Spinal cord (tissue), 10 donors: ENCODE results near the gene CELA1. TPM values are rescaled to one million over a fixed set of nuclear protein-coding genes. Genes with fewer than 3 reads are reported as not detected.

Experiments
- DNase-seq, 6 donors: peaks; one replicate each; pipeline versions ENCODE4 v3.0.0 to v3.0.0-alpha.2; 2013 to 2015; ENCODE audit warnings: low spot score in 6 of 6, low read depth in 4 of 6
- H3K27ac ChIP-seq: one replicate; pipeline ENCODE4 v1.5.1; 2013; ENCODE audit warnings: low read depth, low read length, control low read depth
- H3K27me3 ChIP-seq: one replicate; pipeline ENCODE4 v1.6.1; 2013; ENCODE audit warnings: low read length; ENCODE audit not compliant: control insufficient read depth, insufficient read depth
- H3K36me3 ChIP-seq: one replicate; pipeline ENCODE4 v1.6.1; 2013; ENCODE audit warnings: low read length; ENCODE audit not compliant: control insufficient read depth, insufficient read depth
- H3K4me1 ChIP-seq: one replicate; pipeline ENCODE4 v1.6.1; 2013; ENCODE audit warnings: low read length; ENCODE audit not compliant: control insufficient read depth, insufficient read depth
- H3K4me3 ChIP-seq: one replicate; pipeline ENCODE4 v1.5.1; 2013; ENCODE audit warnings: low read depth, low read length, control low read depth
- H3K9me3 ChIP-seq: one replicate; pipeline ENCODE4 v1.6.1; 2013; ENCODE audit warnings: low read length; ENCODE audit not compliant: control insufficient read depth, insufficient read depth
- WGBS: methylation state at CpG from one replicate; pipeline ENCODE4 v1.1.5; 2013; ENCODE audit warnings: missing lambda C conversion rate; ENCODE audit not compliant: insufficient coverage; 5-methylcytosine and 5-hydroxymethylcytosine counted together
- long read RNA-seq, 4 donors: transcript quantifications; one replicate each; lab custom pipeline, GENCODE V29; 2026
- polyA plus RNA-seq, 2 donors: library from polyadenylated mRNA; unstranded; fragments of 120-200 nt; gene quantifications; one replicate each; pipeline ENCODE4 v1.2.1, GENCODE V29; 2013; ENCODE audit not compliant: insufficient read length in 2 of 2
- total RNA-seq, 2 donors: library from RNA; depleted of rRNA in 1 of 2; stranded (reverse); fragments of 120-200 nt in 1 of 2; fragments of >200 nt in 1 of 2; gene quantifications; one replicate each; pipeline versions ENCODE4 v1.2.3 to v1.2.4, GENCODE V29; 2013 to 2014
- donor health status: healthy.

CELA1 gene
- total RNA-seq (not detected), polyA plus RNA-seq (not detected)
- long read RNA-seq, donor 1: 0 reads
- long read RNA-seq, donor 2: 0 reads
- long read RNA-seq, donor 3: 0 reads
- long read RNA-seq, donor 4: 0 reads

GRCh38 chr12:51346581-51346980 lies at the start of gene CELA1:
TSS of gene CELA1 (minus strand) at chr12:51346679. CDS start at chr12:51346638, 41 bp downstream.
- 71% methylated on average over 2 of the region's 3 CpGs for WGBS
- no peaks in the 10 kb centered on the region for H3K36me3 ChIP-seq
- H3K9me3 ChIP-seq: no peaks in the 10 kb centered on the region
- H3K27ac ChIP-seq: no peak within 1 kb of the TSS
- H3K4me1 ChIP-seq: no peaks in the 10 kb centered on the region
- no peak for DNase-seq
- H3K27me3 ChIP-seq: no peaks in the 10 kb centered on the region
- no peak within 1 kb of the TSS for H3K4me3 ChIP-seq

- Histone ChIP-seq H3K4me1 (peaks cover 20% of the 10 kb centered on the region), H3K9me3 (no peaks in the 10 kb centered on the region), H3K4me3 (no peak overlapping the region), H3K27me3 (peaks cover 45% of the 10 kb centered on the region), H3K36me3 (no peaks in the 10 kb centered on the region), H3K27ac (no peak overlapping the region)
- DNase-seq: no peak
- no CpG with 5 or more reads among the region's 8 CpGs for WGBS
Observed at GRCh38 chr12:51395283-51396230, 49.1 kb upstream of the CELA1 start.

- Histone ChIP-seq H3K36me3 (no peaks in the 10 kb centered on the region), H3K27ac (no peak overlapping the region), H3K4me1 (peaks cover 20% of the 10 kb centered on the region), H3K9me3 (no peaks in the 10 kb centered on the region), H3K4me3 (no peak overlapping the region), H3K27me3 (peaks cover 51% of the 10 kb centered on the region)
- no peak for DNase-seq
- WGBS: 96% methylated on average over 12 of the region's 14 CpGs
Observed at GRCh38 chr12:51393676-51394545, 47.4 kb upstream of the CELA1 start.

GRCh38 chr12:51392556-51393237 lies 46.2 kb upstream of the CELA1 start:
- peaks cover 49% of the 10 kb centered on the region for H3K27me3 ChIP-seq
- 24% methylated on average over 16 of the region's 22 CpGs for WGBS
- peaks cover 26% of the 10 kb centered on the region for H3K4me1 ChIP-seq
- H3K9me3 ChIP-seq: no peaks in the 10 kb centered on the region
- DNase-seq: peak in 1 of 6 donors; percentile 12
- no peak overlapping the region for H3K27ac ChIP-seq
- no peaks in the 10 kb centered on the region for H3K36me3 ChIP-seq
- H3K4me3 ChIP-seq: peak overlapping the region; percentile 9

- under 1% methylated on average over 73 of the region's 73 CpGs for WGBS
- peaks cover 49% of the 10 kb centered on the region for H3K27me3 ChIP-seq
- peaks cover 28% of the 10 kb centered on the region for H3K4me1 ChIP-seq
- no peaks in the 10 kb centered on the region for H3K9me3 ChIP-seq
- H3K4me3 ChIP-seq: peak within 1 kb of the TSS; percentile 43
- DNase-seq: peak in 1 of 6 donors; percentile 21
- H3K27ac ChIP-seq: no peak within 1 kb of the TSS
- H3K36me3 ChIP-seq: no peaks in the 10 kb centered on the region
Observed at GRCh38 chr12:51391283-51392123, 45.0 kb upstream of the CELA1 start, which contains the start of gene GALNT6. TSS of gene GALNT6 (minus strand) at chr12:51391406. CDS start at chr12:51379781, 11,625 bp downstream.

- WGBS: 21% methylated on average over 3 of the region's 8 CpGs
- no peaks in the 10 kb centered on the region for H3K36me3 ChIP-seq
- no peak overlapping the region for H3K27ac ChIP-seq
- peaks cover 28% of the 10 kb centered on the region for H3K4me1 ChIP-seq
- H3K4me3 ChIP-seq: peak overlapping the region; percentile 43
- peaks cover 49% of the 10 kb centered on the region for H3K27me3 ChIP-seq
- peak in 1 of 6 donors; percentile 18 for DNase-seq
- H3K9me3 ChIP-seq: no peaks in the 10 kb centered on the region
Observed at GRCh38 chr12:51390891-51391282, 44.4 kb upstream of the CELA1 start.

- no peak for DNase-seq
- H3K9me3 ChIP-seq: no peaks in the 10 kb centered on the region
- peaks cover 48% of the 10 kb centered on the region for H3K27me3 ChIP-seq
- WGBS: no CpG with 5 or more reads among the region's 6 CpGs
- no peaks in the 10 kb centered on the region for H3K36me3 ChIP-seq
- no peak overlapping the region for H3K4me3 ChIP-seq
- peaks cover 28% of the 10 kb centered on the region for H3K4me1 ChIP-seq
- no peak overlapping the region for H3K27ac ChIP-seq
Observed at GRCh38 chr12:51390457-51390856, 44.0 kb upstream of the CELA1 start.

- Histone ChIP-seq H3K27ac (no peak overlapping the region), H3K27me3 (peaks cover 41% of the 10 kb centered on the region)
Observed at GRCh38 chr12:51389302-51389999, 43.0 kb upstream of the CELA1 start.

More at GRCh38 chr12:51389302-51389999, 43.0 kb upstream of the CELA1 start:
- peak in 1 of 6 donors; percentile 3 for DNase-seq
- Histone ChIP-seq H3K9me3 (no peaks in the 10 kb centered on the region), H3K36me3 (no peaks in the 10 kb centered on the region), H3K4me3 (no peak overlapping the region), H3K4me1 (peaks cover 28% of the 10 kb centered on the region)
- WGBS: 83% methylated on average over 1 of the region's 2 CpGs
